HG02759 (cell line): ENCODE results near the gene MCF2L.
A peak's percentile ranks its signal among the peaks of the same experiment; 100 is the strongest.
"Not testable (repeated sequence)": the region's sequence is repeated elsewhere in the genome, so short reads cannot be mapped to it uniquely, and the experiment has no call there.

Source experiments
- ATAC-seq: cut with Tn5 transposase; IDR thresholded peaks from one replicate; pipeline ENCODE4 v1.9.1; 2021; ENCODE audit warnings: mild to moderate bottlenecking, moderate library complexity; ENCODE audit not compliant: unreplicated experiment

Gene MCF2L, protein sequence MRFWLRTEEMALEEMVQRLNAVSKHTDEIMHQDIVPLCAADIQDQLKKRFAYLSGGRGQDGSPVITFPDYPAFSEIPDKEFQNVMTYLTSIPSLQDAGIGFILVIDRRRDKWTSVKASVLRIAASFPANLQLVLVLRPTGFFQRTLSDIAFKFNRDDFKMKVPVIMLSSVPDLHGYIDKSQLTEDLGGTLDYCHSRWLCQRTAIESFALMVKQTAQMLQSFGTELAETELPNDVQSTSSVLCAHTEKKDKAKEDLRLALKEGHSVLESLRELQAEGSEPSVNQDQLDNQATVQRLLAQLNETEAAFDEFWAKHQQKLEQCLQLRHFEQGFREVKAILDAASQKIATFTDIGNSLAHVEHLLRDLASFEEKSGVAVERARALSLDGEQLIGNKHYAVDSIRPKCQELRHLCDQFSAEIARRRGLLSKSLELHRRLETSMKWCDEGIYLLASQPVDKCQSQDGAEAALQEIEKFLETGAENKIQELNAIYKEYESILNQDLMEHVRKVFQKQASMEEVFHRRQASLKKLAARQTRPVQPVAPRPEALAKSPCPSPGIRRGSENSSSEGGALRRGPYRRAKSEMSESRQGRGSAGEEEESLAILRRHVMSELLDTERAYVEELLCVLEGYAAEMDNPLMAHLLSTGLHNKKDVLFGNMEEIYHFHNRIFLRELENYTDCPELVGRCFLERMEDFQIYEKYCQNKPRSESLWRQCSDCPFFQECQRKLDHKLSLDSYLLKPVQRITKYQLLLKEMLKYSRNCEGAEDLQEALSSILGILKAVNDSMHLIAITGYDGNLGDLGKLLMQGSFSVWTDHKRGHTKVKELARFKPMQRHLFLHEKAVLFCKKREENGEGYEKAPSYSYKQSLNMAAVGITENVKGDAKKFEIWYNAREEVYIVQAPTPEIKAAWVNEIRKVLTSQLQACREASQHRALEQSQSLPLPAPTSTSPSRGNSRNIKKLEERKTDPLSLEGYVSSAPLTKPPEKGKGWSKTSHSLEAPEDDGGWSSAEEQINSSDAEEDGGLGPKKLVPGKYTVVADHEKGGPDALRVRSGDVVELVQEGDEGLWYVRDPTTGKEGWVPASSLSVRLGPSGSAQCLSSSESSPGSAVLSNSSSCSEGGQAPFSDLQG

DNA sequence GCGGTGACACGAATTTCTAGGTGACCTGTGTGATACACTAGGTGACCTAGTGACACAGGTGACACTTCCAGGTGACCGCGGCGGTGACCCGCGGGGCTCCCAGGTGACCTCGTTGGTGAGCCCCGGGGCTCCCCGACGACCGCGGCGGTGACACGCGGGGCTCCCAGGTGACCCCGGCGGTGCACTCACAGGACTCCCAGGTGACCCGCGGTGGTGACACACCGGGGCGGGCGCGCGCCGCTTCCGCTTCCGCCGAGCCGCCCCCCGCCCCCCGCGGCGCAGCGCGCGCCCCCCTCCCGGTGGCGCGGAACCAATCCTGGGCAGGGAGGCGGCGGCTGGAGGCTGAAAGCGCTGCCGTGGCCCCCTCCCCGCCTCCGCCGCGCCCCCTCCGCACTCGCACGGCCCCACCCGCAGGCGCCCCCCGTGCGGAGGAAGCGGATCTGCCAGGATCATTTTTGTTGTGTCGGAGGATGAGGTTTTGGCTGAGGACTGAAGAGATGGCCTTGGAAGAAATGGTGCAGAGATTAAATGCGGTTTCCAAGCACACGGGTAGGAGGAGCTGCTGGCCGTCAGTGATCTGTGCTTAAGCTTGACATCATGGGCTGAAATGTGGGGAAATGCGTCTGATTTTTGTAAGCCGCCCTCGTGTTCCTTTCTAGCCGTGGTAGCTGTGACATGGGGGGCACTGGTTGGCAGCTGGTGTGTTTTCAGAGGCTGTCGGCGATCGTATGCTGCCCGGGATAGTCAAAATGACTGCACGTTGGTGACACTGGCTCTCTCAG is at the start of gene MCF2L:
TSS of gene MCF2L (plus strand) at position 305 of the 782 bp plus-strand sequence. CDS start at position 471, 166 bp downstream.
- peak; percentile 57 for ATAC-seq

- no peak for ATAC-seq
Measured at GRCh38 chr13:112923962-112924361, 45.1 kb upstream of the MCF2L start.

DNA sequence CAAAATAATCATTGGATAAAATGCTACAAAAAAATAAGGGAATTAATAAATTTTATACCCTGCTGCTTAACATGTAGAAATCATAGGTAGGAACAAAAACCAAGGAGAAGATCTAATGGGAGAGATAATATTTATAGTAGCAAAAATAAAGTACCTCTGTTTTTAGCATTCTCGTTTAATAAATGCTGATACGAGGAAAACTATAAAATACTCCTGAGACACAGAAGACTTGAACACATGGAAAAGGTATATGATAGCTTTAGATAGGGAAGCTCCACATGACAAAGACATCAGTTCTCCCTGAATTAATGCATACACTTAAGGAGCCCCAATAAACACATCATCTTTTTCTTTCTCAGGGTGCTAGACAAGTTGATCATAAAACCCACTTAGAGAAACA is 44.6 kb upstream of the MCF2L start:
- ATAC-seq = no peak

DNA sequence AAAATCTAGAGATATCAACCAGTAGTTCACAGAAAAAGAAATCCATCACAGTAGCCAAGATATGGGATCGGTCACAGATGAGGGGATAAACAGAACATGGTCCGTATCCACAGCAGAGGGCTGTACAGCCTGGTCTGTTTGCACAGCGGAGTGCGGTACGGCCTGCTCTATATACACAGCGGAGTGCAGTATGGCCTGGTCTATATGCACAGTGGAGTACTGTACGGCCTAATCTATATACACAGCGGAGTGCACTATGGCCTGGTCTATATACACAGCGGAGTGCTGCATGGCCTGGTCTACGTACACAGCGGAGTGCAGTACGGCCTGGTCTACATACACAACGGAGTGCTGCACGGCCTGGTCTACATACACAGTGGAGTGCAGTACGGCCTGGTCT is 43.0 kb upstream of the MCF2L start:
- no peak for ATAC-seq

DNA sequence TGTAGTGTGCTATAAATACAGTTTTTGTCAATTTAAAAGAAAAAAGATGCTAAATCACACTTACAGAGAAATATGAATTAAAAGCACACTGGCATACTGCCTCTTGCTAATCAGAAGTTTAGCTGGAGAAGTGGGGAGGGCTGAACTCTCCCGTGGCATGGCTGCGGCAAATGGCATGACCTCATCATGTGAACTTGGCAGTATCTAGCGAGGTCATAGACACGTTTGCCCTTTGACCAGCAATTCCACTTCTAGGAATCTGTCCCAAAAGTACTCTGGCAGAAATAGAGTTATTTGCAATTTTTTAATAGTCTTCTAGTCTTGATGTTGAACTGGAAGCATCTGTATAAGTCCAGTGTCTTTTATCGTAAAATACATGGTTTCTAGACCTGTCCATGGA is 42.0 kb upstream of the MCF2L start:
- no peak for ATAC-seq

DNA sequence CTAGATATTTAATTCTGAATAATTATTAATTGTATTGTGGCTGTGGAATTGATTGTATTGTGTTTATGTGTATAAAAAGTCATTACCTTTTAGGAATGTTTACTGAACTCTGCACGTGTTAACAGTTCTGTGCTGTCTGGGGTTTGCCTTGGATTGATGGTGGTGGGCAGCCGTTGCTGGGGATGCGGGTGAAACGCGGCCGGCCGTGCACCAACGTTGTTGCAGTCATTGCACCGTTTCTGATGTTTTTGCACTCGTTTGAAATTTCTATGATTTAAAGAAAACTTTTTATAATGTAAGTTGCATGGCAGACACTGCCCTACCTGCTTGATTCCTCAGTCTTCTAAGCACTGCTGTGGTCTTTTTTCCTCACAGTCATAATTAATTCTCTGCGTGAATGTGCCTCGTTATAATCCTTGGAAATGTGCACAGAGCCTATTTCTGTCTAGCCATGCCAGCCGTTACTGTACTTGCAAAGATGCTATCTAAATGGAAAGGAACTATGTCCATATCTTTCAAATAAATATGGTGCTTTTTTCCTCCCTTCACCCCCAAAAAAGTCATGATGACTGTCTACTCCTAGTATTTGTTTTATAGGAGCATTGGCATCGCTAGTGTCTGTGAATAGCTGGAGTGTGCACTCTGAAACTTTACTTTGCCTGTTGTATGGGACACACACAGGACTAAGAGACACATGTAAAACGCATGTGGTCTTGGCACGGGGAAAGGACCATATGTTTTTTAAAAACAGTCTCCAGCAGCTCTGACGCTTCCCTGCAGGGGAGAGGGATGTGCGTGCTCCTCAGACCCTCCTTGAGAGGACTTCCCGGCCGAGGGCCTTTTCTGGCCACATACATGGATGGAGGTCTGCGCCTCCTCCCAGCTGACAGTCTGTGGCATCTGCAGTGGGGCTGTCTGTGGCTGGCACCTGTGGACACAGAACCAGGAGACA is 40.7 kb upstream of the MCF2L start:
- no peak for ATAC-seq

DNA sequence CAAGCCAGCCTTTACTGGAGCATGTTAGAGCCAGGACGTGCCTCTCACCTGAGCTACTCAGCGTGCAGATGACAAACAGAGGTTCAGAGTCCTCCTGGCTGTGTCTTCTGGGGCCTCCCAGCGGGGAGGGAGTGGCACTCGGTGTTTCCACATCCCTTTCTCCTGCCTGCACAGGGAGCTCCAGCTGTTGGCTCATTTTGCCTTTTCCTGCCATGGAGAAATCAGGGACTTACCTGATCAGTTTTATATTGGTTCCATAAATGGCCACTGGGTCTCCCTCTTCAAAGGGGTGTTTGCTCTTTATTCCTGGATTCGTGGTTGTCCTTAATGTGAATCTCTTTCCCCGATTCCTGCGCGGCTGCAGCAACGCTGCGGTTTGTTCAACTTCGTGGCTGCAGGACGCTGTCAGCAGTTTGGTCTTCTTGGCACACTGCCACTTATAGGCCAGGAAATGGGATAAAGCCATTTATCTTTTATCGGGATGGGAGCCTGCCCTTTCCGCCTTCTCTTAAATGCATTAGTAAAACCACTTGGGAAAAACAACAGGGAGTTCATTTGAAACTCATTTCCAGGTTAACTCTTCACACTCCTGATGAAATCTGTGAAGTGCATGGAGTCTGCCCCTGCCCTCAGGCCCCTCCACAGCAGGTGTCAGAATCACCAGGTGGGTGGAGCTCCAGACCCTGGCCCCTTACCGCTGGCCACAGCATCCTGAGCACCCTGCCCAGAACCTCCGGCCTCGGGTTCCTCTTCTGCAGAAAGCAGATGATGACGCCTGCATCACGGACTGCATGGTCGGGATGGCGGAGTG is 39.8 kb upstream of the MCF2L start:
- no peak for ATAC-seq

DNA sequence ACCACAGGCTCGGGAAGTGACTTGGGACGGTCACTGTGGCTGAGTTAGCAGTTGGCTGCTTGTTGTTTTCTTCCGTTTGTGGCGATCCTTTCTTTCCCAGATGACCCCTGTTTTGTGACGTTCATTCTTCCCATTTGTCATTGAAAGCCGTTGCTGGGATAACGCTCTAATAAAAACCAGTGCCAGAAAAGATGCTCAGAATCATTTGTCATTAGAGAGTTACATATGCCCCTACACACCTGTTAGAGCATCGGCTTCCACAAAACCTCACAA is 39.3 kb upstream of the MCF2L start:
- no peak for ATAC-seq

- ATAC-seq = no peak
Measured at GRCh38 chr13:112930192-112930591, 38.8 kb upstream of the MCF2L start.

DNA sequence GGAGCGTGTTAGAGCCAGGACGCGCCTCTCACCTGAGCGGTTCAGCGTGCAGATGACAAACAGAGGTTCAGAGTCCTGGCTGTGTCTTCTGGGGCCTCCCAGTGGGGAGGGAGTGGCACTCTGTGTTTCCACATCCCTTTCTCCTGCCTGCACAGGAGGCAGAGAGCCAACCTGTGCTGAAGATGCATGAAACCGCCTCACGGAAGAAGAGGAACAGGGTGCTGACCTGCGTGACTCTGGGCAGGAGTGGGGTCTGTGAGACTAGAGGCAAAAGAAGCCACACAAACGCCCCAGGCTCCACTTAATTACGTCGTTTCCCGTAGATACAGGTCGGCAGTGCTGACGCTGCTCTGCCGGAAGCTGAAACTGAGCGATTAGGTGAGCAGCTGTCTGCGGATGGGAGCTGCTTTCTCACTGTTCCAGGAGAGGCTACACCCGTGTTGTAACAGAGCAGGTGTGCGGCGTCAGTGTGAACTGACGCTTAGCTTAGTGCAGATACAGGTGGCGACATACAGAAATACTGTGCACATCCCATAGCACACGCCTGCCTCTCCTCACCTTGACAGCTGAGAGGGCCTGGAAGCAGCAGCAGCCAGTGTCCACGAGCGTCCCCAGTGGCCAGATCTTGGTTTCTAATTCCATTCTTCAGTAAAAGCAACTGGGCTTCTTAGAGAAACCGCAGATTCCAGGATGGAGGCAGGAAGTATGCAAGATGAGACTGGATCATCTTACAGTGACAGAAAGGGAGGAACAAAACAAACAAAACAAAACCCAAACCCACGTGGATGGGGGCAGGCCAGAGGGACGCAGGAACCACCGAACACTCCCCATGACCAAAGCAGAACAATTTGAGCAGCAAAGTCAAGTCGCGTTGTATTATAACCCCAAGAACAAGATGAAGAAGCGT is 37.7 kb upstream of the MCF2L start:
- no peak for ATAC-seq

DNA sequence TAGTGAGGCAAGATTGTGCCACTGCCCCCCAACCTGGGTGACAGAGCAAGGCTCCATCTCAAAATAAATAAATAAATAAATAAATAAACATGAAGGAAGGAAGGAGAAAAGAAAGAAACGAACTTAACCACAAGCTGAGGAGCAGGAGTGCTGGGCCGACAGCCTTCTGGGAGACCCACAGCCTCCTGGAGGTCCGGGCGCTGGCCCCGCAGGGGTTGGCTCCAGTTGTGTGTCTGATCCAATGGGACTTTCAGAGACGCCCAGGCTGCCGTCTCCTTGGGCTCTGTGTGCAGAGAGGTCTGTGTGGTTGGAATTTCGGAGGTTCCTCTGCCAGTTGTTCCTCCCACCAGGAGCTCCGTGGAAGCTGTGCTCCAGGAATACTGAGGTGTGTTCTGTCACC is 36.0 kb upstream of the MCF2L start:
- no peak for ATAC-seq

- ATAC-seq = no peak
Measured at GRCh38 chr13:112933649-112934048, 35.4 kb upstream of the MCF2L start.

DNA sequence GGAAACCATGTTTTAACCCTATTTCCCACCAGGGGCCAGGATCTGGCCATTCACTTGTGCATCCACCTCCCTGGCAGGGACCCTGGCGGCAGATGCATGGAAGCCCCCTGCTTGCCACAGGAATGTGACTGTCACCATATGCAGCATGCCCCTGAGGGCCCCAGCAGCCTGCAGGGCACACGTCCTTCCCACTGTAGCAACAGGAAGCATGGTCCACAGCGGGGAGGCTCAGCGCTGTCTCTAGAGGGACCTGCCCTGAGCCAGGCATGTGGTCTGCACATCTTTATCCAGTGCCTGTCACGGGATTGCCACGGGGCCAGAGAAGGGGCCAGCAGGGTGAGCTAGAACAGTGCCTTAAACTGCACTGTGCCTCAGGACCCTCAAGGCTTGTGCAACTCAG is 34.9 kb upstream of the MCF2L start:
- no peak for ATAC-seq

DNA sequence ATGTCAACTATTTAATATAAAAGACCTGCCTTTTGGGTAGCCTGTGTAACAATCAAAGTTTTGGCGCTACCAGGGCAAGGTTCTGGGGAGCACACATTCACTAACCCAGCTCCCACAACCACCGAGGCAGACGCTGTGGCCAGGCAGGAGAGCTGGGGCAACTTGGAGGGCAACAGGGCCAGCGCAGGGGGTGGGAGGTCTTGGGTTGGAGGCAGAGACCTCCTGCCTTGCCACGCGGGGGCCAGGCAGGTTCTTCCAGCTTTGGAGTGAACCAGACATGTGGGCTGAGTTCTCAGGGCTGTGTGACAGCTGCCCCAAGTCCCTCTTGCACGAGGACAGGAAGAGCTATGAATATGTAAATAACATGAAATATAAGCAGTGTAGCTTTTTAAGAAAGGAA is 30.3 kb upstream of the MCF2L start:
- ATAC-seq = no peak

GRCh38 chr13:112940236-112940635 is 28.8 kb upstream of the MCF2L start:
- ATAC-seq = no peak

GRCh38 chr13:112941349-112941748 is 27.7 kb upstream of the MCF2L start:
- no peak for ATAC-seq

DNA sequence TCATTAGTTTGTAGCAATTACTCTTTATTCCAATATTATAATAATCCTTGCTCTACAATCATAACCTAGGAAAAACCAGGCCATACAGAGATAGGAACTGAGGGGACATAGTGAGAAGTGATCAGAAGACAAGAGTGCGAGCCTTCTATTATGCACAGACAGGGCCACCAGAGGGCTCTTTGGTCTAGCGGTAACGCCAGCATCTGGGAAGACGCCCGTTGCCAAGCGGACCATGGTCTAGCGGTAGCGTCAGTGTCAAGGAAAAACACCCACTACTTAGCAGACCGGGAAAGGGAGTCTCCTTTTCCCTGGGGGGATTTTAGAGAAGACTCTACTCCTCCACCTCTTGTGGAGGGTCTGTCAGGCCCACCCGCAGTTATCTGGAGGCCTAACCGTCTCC is 27.2 kb upstream of the MCF2L start:
- ATAC-seq = not testable (repeated sequence)

GRCh38 chr13:112942689-112943308 is 26.2 kb upstream of the MCF2L start:
- ATAC-seq = peak; percentile 98
